T1000 (cell line): ENCODE data around the gene TRIM71.
"Not testable (repeated sequence)": the region's sequence is repeated elsewhere in the genome, so short reads cannot be mapped to it uniquely, and the experiment has no call there.

Experiments used
- DNase-seq: peaks from one replicate; lab custom pipeline; 2025; ENCODE audit warnings: mixed read lengths; lab: John Stamatoyannopoulos, UW

TRIM71 gene

DNA sequence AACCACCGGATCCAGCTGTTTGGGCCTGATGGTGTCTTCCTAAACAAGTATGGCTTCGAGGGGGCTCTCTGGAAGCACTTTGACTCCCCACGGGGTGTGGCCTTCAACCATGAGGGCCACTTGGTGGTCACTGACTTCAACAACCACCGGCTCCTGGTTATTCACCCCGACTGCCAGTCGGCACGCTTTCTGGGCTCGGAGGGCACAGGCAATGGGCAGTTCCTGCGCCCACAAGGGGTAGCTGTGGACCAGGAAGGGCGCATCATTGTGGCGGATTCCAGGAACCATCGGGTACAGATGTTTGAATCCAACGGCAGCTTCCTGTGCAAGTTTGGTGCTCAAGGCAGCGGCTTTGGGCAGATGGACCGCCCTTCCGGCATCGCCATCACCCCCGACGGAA, 73.6 kb downstream of the TRIM71 start:
- no peak for DNase-seq

DNA sequence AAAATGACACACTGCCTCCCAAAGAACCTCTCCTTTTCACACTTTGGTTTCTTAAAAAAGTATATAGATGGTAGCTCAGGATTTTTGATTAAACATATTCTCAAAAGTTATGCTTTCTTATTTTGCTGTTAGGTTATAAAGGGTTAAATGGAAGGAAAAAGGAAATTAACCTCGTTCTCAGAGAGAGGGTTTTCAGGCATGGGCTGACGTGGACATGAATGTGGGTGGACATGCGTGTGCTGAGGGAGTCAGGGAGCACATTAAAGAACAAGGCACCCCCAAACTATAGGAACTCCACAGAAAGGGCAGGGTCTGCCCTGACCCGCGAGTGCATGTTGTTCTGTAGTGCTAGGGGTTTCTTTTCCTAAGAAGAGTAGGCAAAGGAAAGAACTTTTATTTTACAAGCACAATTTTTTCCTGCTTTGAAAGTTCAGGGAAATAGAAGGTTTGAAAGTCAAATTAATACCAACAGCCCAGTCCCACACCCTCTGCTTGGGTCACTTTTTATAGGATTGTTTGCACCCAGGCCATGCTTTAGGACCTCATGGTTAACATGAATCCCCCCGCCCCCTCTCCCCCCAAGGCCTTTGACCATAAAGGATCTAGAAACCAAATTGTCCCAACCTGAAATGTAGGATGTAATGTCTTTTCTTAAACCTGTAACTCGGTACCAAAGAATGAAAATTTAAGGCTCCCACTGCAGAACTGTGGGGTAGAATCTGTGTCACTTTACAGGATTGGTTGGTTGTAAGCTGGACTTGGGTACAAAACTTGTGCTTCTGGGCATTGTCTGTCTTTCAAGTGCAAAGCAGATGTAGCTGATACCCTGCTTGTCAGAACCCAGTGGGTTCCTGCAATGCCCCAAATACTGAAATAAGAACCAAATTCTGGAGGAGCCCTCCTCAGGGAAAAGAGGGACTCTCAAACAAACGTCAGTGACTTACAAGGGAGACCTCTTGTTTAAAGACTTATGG, 75.1 kb downstream of the TRIM71 start:
- DNase-seq, result no peak

GRCh38 chr3:32894977-32895376, 77.2 kb downstream of the TRIM71 start:
- DNase-seq, result no peak

DNA sequence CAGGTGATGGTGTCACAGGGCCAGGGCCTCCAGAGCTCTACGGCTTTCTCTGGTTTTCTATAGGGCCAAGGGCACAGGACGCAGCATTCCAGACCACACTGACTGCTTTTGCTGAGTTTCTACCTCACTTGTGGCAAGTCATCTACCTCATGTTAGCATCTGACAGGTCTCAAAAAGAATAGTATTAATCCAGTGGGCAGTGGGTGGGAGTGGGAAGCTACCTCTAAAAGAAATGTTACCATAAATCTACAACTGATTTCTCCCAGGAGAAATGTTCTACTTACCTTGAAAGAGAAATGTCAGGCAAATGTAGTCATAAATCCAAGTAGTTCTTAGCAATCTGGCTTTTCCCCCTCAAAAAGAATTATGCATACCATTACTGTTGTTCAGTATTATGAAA, 77.9 kb downstream of the TRIM71 start:
- DNase-seq, result no peak

DNA sequence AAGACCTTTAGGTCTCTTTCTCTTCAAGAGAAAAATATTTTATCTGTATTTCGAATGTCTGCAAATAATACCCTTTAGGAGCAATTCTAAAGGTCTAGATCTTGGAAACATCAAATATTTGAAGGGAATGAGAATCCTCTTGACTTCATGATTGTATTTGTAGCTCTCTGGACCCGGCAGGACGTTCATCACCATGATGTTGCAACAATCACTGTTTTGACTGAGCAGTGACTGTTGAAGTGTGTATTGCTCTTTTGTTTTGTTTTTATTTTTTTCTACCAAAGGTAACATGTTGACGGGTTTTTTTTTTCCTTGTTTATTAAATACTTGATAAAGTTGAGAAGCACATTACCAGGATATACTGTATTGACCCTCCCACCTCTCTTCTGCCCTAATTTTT, 78.3 kb downstream of the TRIM71 start:
- no peak for DNase-seq

DNA sequence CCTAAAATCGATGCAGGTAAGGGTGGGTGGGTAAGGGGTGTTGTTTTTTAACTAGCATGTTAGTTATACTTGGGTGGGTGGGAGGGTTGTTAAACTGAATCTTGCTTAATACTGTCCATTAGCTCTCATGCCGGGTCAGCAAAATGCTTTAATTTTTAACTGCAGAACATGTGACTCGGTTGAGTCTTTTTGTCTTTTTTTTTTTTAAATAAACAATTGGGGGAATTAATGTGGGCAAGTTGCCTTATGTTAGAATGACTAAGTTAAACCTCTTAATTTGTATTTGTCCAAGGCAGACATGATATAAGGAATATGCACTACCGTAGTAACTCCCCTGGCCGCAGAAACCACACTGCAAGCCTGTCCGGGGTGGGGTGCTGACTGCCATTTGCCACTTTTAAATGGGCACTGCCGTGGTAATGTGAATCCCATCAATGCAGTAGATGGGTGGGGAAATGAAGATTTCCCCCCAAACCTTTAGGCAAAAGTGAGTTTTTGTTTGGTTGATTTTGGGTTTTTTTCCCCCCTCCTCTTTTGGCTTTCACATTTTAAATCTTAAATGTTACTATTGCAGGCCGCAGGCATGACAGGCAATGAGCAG, 79.3 kb downstream of the TRIM71 start:
- no peak for DNase-seq

DNA sequence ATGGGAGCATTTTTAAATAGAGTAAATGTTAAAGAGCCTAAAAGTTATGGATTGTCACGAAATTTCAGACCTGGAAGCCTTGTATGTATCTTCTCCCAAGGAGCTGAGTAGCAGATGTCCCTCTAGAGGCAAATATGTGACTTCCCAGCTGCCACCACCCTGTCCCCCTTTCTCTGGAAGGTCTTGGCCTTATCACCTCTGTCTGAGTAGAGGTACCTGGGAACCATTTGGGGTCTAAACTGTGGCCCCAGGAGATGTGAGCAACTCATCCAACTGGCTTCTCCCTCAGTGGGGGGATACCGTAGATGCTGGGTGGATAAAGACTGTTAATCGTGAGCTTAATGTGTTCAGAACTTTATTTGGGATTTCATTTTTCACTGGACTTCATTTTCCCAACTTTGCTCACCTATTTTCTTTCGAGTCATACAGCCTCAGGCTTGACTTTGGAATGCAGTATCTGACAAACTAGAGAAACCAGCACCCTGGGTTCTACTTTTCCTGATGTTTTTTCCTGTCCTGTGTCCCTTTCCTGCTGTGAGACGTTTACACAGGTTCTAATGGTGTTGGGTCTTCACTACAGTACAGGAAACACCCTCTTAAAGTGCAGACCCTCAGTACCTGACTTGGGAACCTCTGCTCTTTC, 80.3 kb downstream of the TRIM71 start:
- DNase-seq, result no peak

DNA sequence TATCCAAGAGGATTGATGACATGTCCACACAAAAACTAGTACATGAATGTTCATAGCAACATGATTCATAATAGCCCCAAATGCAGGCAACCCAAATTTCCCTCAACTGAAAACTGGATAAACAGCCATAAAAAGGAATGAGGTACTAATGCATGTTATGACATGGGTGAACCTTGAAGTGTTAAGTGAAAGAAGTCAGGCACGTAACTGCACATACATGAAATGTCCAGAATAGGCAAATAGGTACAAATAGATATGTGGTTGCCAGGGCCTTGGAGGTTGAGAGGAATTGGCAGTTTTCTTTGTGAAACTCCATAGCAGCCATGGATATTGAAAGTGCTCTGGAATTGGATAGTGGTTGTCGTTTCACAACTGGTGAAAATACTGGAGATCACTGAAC, 81.5 kb downstream of the TRIM71 start:
- DNase-seq, result no peak

GRCh38 chr3:32901005-32901932, 83.5 kb downstream of the TRIM71 start:
- DNase-seq, result no peak

GRCh38 chr3:32902887-32903371, 85.1 kb downstream of the TRIM71 start:
- not testable (repeated sequence) for DNase-seq

DNA sequence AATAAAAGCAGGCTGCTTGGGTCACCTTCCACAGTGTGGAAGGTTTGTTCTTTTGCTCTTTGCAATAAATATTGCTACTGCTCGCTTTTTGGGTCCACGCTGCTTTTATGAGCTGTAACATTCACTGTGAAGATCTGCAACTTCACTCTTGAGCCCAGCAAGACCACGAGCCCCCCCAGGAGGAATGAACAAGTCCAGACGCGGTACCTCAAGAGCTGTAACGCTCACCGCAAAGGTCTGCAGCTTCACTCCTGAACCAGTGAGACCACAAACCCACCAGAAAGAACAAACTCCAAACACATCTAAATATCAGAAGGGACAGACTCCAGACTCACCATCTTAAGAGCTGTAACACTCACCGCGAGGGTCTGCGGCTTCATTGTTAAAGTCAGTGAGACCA, 86.2 kb downstream of the TRIM71 start:
- no peak for DNase-seq

GRCh38 chr3:32909999-32910398, 92.2 kb downstream of the TRIM71 start:
- DNase-seq, result no peak

- DNase-seq, result no peak
Observed at GRCh38 chr3:32910954-32911353, 93.2 kb downstream of the TRIM71 start.

DNA sequence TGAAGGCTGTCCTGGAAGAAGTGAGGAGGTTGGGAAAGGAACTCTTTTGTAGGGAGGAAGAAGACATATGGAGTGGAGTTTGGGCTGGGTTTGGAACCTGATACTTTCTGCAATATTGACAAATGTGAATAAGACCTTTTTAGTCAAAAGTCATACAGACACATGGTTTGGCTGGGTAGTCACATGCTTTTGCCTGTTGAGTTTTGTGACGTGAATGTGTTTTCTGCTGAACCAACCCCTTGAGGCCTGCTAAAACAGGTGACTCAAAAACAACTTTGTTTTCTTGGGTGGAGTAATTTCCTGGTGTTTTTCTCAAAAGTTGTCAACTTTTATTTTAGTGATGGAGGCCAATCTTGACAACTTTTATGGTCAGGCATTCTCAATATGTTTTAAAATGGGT, 94.2 kb downstream of the TRIM71 start:
- DNase-seq, result no peak

DNA sequence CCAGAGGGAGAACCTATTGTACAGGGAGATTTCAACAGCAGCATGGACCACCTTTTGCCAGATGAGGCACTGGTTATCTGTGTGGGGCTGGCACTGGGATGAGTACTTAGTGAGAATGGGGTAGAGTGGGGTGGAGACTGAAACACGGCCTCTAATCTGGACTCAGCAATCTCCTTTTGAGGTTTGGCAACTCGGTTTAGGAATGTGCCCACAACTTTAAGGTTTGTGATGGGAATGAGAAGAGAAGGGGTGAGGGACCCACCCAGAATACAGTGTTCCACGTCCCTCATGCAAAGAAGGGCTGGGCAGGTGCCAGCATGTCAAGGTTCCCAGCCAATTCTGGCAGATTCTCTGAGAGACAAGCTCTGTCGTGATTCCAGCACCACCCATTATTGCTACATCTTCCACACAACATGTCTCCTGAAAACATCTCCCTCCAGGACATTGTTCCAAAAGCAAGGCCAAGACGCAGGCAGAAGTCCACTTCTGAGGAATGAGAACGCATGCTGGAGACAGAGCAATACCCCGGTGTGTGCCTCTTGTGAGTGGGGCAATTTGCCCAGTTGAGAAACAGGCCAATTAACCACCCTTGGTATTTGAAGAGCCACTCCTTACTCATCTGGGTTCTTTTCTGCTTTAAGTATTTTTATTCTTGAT, 96.1 kb downstream of the TRIM71 start:
- no peak for DNase-seq

DNA sequence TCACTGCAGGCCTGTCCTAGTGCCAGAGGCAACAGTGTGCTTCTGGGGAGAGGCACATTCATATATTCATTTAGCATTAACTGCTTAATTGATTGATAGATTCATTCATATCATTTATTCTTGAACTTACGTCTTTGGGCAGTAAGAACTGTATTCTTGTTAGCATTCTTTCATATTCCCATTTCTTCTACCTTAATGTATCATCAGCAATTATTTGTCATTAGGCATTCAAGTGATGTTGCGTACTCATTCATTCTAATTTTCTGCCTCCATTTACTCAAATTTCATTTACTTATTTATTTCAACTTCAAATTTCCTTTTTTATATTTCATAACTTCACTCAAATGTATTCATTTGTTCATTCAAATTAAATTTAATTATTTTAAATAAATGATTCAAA, 102.1 kb downstream of the TRIM71 start:
- no peak for DNase-seq

- no peak for DNase-seq
Observed at GRCh38 chr3:32922078-32922477, 104.3 kb downstream of the TRIM71 start.

- DNase-seq, result no peak
Observed at GRCh38 chr3:32930161-32930560, 112.4 kb downstream of the TRIM71 start.

DNA sequence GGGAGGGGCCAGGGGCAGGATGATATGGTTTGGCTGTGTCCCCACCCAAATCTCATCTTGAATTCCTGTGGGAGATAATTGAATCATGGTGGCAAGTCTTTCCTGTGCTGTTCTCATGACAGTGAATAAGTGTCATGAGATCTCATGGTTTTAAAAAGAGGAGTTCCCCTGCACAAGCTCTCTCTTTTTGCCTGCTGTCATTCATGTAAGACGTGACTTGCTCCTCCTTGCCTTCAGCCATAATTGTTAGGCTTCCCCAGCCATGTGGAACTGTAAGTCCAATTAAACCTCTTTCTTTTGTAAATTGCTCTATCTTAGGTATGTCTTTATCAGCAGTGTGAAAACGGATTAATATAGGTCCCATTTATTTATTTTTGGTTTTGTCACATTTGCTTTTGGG, 113.5 kb downstream of the TRIM71 start:
- DNase-seq, result not testable (repeated sequence)

DNA sequence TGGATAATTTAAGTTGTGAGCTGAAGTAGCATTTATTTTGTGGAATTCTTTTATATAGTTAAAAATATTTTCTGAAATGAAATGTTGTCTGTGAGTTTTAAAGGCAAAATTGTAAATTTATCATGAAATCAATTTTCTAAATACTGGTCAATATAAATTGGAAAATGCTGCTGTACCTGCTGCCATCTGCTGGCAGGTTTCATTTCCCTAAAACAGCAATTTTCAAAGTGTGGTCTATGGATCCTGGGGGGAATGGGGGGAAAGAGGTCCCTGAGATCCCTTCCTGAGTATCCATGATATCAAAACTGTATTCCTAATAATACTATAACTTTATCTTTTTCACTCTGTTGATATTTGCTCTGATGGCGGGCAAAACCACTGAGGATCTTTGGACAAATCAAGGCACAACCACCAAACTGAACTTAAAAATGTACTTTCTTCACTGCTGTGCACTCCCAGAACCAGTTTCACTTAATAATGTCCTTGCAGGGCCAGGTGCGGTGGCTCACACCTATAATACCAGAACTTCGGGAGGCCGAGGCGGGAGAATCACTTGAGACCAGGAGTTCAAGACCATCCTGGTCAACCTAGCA, 116.4 kb downstream of the TRIM71 start:
- DNase-seq, result no peak

DNA sequence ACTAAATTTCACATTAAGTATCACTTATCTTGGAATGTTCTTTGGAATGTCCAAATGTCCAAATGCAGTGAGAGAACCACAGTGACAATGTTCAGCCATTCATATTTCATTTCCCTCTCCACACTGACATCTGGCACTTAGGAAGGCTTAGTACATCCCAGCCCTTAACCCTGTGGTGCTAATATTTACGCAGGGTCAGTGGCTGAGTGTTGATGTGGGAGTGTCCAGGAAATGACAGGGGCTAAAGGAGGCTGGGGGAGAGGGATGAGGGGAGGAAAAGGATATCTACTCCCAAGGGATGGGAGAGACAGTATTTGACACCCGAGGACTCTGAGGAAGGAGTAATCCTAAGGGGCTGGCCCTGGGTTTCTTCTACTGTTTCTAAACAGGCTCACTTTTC, 119.5 kb downstream of the TRIM71 start:
- DNase-seq, result no peak
